Ectodermal cell (in vitro differentiated cells): ENCODE results near the gene RPTOR.

Experiments used
- H3K27ac ChIP-seq: 2 replicates; pipeline ENCODE4 v1.7.0; 2013; ENCODE audit warnings: mild to moderate bottlenecking, low read depth, low read length; ENCODE audit not compliant: insufficient read depth, poor library complexity, severe bottlenecking
- H3K27me3 ChIP-seq: 2 replicates; pipeline ENCODE4 v1.7.0; 2013; ENCODE audit warnings: mild to moderate bottlenecking, low read length; ENCODE audit not compliant: insufficient read depth, control insufficient read depth, poor library complexity, severe bottlenecking
- H3K36me3 ChIP-seq: one replicate; pipeline ENCODE4 v1.7.0; 2013; ENCODE audit warnings: low read length; ENCODE audit not compliant: control insufficient read depth, insufficient read depth
- H3K4me1 ChIP-seq: one replicate; pipeline ENCODE4 v1.7.0; 2013; ENCODE audit warnings: low read length; ENCODE audit not compliant: control insufficient read depth, insufficient read depth
- H3K4me3 ChIP-seq: 2 replicates; pipeline ENCODE4 v1.7.0; 2013; ENCODE audit warnings: low read depth, low read length, control low read depth; ENCODE audit not compliant: insufficient read depth
- H3K9me3 ChIP-seq: 2 replicates; pipeline ENCODE4 v1.7.0; 2013; ENCODE audit warnings: mild to moderate bottlenecking, low read length, moderate library complexity; ENCODE audit not compliant: control insufficient read depth
- WGBS, 2 experiments: methylation state at CpG; one replicate each; pipeline ENCODE4 v1.1.7; 2013; ENCODE audit warnings: missing lambda C conversion rate in 2 of 2; 5-methylcytosine and 5-hydroxymethylcytosine counted together

RPTOR gene

DNA sequence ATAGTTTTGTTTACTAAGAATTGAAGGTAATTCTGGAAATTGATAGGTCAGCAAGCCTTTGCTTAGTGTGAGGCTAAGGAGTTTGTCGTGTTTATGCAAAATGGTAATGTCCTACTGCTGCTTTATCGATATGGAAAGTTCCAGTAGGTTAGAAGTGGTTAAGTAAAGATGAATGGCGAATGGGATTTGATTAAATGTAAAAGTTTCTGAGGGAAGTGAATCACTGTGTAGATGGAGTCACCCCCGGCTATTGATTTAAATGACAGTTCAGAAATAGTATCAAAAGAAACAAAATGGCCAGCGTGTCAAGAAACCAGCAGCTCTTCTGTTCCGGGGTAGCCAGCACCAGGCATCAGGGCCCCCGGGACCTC lies 131.4 kb downstream of the RPTOR start:
- WGBS, 2 experiments: 96 to 97% methylated on average over 7 of the region's 7 CpGs
- Histone ChIP-seq H3K36me3 (no peaks in the 10 kb centered on the region), H3K4me1 (peaks cover 19% of the 10 kb centered on the region), H3K27me3 (no peaks in the 10 kb centered on the region), H3K27ac (no peak overlapping the region), H3K4me3 (no peak overlapping the region), H3K9me3 (no peaks in the 10 kb centered on the region)

- H3K4me1 ChIP-seq: peaks cover 19% of the 10 kb centered on the region
- no peak overlapping the region for H3K4me3 ChIP-seq
- no peaks in the 10 kb centered on the region for H3K9me3 ChIP-seq
- no peak overlapping the region for H3K27ac ChIP-seq
- no peaks in the 10 kb centered on the region for H3K36me3 ChIP-seq
- WGBS, 2 experiments: 94 to 95% methylated on average over 9 of the region's 9 CpGs
- H3K27me3 ChIP-seq: no peaks in the 10 kb centered on the region
Observed at GRCh38 chr17:80676564-80676963, 131.9 kb downstream of the RPTOR start.

DNA sequence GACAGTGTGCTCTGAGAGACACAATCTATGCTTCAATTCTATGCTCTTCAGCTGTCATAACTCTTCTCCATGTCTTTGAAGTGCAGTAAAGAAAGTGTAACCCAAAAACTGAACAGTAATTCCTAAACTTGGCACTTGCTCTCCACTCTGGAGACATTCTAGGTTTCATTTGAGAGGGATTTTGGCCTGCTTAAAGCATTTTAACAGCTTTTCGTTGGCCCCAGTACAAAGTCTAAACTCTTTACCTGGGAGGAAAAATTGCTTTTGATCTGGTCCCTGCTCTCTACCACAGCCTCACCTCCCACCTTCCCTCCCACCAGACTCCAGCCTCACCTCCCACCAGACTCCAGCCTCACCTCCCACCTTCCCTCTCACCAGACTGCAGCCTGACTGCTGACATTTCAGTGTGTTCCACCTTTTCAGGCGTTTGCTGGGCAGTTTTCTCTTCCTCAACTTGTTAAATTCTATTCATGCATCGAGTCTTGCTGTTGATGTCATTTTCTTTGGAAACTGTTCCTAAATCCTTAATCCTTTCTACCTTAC lies 132.6 kb downstream of the RPTOR start:
- H3K27me3 ChIP-seq: no peaks in the 10 kb centered on the region
- 91 to 93% methylated on average over 3 of the region's 3 CpGs for WGBS, 2 experiments
- no peaks in the 10 kb centered on the region for H3K9me3 ChIP-seq
- H3K27ac ChIP-seq: no peak overlapping the region
- no peak overlapping the region for H3K4me3 ChIP-seq
- no peaks in the 10 kb centered on the region for H3K36me3 ChIP-seq
- H3K4me1 ChIP-seq: peaks cover 19% of the 10 kb centered on the region

- Histone ChIP-seq H3K27ac (no peak overlapping the region), H3K36me3 (no peaks in the 10 kb centered on the region), H3K4me1 (peaks cover 12% of the 10 kb centered on the region), H3K27me3 (no peaks in the 10 kb centered on the region), H3K4me3 (no peak overlapping the region), H3K9me3 (no peaks in the 10 kb centered on the region)
- 88 to 89% methylated on average over 3 of the region's 3 CpGs for WGBS, 2 experiments
Observed at GRCh38 chr17:80679816-80680215, 135.2 kb downstream of the RPTOR start.

GRCh38 chr17:80681215-80681614 lies 136.6 kb downstream of the RPTOR start:
- H3K27ac ChIP-seq: no peak overlapping the region
- H3K4me3 ChIP-seq: no peak overlapping the region
- H3K9me3 ChIP-seq: no peaks in the 10 kb centered on the region
- peaks cover 12% of the 10 kb centered on the region for H3K4me1 ChIP-seq
- 96 to 98% methylated on average over 18 of the region's 18 CpGs for WGBS, 2 experiments
- no peaks in the 10 kb centered on the region for H3K36me3 ChIP-seq
- no peaks in the 10 kb centered on the region for H3K27me3 ChIP-seq

DNA sequence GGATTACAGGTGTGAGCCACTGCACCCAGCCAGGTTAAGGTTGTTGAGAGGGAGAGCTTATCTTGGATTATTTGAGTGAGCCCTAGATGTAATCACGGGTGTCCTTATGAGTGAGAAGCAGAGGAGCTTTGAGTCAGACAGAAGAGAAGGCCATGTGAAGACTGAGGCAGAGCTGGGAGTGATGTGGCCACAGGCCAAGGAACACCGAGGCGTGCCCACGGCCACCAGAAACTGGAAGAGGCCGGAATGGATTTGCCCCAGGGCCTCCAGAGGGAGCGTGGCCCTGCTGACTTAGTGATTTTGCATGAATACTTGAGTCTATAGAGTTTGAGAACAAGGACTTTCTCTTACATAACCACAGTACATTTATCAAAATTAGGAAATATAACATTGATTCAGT lies 137.7 kb downstream of the RPTOR start:
- H3K4me3 ChIP-seq: no peak overlapping the region
- H3K27me3 ChIP-seq: no peaks in the 10 kb centered on the region
- no peaks in the 10 kb centered on the region for H3K36me3 ChIP-seq
- 91% methylated on average over 6 of the region's 6 CpGs for WGBS, 2 experiments
- H3K4me1 ChIP-seq: peaks cover 12% of the 10 kb centered on the region
- no peak overlapping the region for H3K27ac ChIP-seq
- no peaks in the 10 kb centered on the region for H3K9me3 ChIP-seq

- no peaks in the 10 kb centered on the region for H3K36me3 ChIP-seq
- WGBS, 2 experiments: 92 to 97% methylated on average over 10 of the region's 10 CpGs
- no peaks in the 10 kb centered on the region for H3K27me3 ChIP-seq
- H3K9me3 ChIP-seq: no peaks in the 10 kb centered on the region
- no peak overlapping the region for H3K4me3 ChIP-seq
- H3K27ac ChIP-seq: no peak overlapping the region
- peaks cover 9% of the 10 kb centered on the region for H3K4me1 ChIP-seq
Observed at GRCh38 chr17:80683625-80684104, 139.0 kb downstream of the RPTOR start.

GRCh38 chr17:80687839-80688238 lies 143.2 kb downstream of the RPTOR start:
- H3K36me3 ChIP-seq: no peaks in the 10 kb centered on the region
- H3K4me3 ChIP-seq: no peak overlapping the region
- WGBS, 2 experiments: 97% methylated on average over 9 of the region's 9 CpGs
- no peaks in the 10 kb centered on the region for H3K27me3 ChIP-seq
- no peaks in the 10 kb centered on the region for H3K9me3 ChIP-seq
- no peaks in the 10 kb centered on the region for H3K4me1 ChIP-seq
- H3K27ac ChIP-seq: no peak overlapping the region

DNA sequence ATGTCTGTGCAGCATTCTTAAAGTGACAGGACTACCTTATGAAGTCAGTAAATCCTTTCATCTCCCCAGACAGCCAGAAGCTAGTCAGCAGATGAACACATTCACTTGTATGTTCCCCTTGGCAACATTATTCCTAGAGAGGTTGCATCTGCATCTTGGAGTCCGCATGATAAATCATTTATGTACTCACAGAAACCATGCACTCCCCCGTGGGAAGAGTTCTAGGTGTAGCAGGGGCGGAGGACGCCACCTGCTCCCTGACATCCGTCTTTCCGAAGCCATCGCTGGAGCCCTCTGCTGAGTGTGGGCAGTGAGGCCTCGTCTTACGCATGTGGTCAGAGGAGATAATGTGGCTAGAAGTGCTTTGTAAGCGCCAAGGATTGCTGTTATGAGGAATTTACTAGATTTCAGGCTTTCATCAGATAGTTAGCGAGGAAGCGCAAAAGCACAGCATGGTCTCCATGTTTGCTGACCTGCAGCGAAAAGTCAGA lies 144.5 kb downstream of the RPTOR start:
- WGBS, 2 experiments: 86 to 87% methylated on average over 13 of the region's 13 CpGs
- H3K4me3 ChIP-seq: no peak overlapping the region
- peaks cover 4% of the 10 kb centered on the region for H3K4me1 ChIP-seq
- H3K27ac ChIP-seq: no peak overlapping the region
- no peaks in the 10 kb centered on the region for H3K27me3 ChIP-seq
- H3K9me3 ChIP-seq: no peaks in the 10 kb centered on the region
- no peaks in the 10 kb centered on the region for H3K36me3 ChIP-seq

- 95 to 96% methylated on average over 10 of the region's 10 CpGs for WGBS, 2 experiments
- Histone ChIP-seq H3K4me1 (peaks cover 14% of the 10 kb centered on the region), H3K36me3 (no peaks in the 10 kb centered on the region), H3K9me3 (no peaks in the 10 kb centered on the region), H3K4me3 (no peak overlapping the region), H3K27me3 (no peaks in the 10 kb centered on the region), H3K27ac (no peak overlapping the region)
Observed at GRCh38 chr17:80691784-80692183, 147.1 kb downstream of the RPTOR start.
